ENCODE results near the gene PDGFRA.
A peak's percentile ranks its signal among the peaks of the same experiment; 100 is the strongest.
"Not testable (repeated sequence)": the region's sequence is repeated elsewhere in the genome, so short reads cannot be mapped to it uniquely, and the experiment has no call there.

PDGFRA gene

GRCh38 chr4:54317690-54318089, 88.6 kb downstream of the PDGFRA start:
- no peak for DNase-seq

DNA sequence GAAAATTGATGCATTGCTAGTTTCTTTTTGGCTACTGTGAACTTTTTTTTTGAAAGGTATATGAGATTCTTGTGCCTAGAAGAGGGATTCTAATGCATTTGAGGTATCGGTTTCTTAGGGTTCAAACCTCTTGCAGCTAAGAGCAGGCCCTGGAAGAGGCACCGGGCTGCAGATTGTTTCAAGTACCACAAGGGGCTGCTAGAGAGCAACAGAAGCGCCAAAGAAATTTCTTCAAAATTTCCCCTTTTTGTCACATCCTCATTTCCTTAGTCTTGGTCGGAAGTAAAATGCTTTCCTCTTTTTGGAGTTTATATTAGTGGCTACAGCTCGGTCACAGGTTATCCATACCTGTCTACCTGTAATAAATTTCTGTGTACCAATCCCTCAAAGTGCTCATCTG, 89.8 kb downstream of the PDGFRA start:
- no peak for DNase-seq

- no peak for DNase-seq
Observed at GRCh38 chr4:54320826-54321685, 92.0 kb downstream of the PDGFRA start.

DNA sequence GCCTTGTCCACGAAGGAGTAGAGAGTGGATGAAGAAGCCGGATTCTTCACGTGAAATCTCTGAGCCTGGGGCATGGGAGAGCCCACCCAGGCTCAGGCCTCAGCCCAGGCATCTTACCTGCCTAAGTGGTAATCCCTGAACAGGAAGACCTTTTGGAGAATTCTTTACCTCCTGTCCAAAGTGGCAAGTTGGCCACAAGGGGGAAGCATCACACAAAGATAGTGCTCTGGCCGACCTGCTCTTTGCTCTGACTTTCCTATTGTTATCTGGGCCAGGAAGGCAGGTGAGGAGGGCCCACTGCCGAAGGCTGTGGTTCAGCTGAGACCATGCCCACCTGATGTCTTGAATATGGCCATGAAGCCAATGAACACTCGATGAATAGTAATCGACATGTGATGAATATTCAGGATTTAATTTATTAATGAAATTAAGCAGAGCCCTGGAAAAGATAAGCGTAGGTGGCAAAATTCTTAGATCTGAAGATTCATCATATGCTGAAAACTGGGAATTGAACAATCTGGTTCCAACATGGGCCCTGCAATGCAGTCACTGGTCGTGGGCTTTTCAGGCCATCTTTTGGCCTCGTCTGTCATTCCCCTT, 93.8 kb downstream of the PDGFRA start:
- peak in 51 of 56 donors; percentile 3 to 83 (median 40) for DNase-seq

GRCh38 chr4:54330896-54331295, 101.8 kb downstream of the PDGFRA start:
- DNase-seq: no peak

DNA sequence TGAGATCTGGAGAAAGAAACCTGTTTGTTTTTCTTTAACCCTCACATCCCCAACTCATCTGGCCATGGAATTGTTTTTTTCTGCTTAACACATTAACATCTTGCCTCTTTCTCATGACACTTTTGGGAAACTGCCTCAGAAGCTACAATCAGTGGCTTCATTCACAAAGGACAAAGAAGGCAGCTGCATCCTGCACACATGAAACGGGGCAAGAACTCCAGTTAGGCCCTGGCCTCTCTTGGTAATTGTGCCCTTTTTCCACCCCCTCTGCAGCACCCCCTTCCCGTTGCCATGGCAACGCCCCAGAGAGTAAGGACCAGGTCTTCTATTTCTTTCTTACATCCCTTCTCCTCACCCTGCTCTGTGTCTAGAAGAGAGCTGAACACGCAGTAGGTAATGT, 103.4 kb downstream of the PDGFRA start:
- DNase-seq: peak in 32 of 56 donors; percentile 3 to 51 (median 19)

GRCh38 chr4:54333657-54334056, 104.6 kb downstream of the PDGFRA start:
- DNase-seq: peak in 48 of 56 donors; percentile 3 to 80 (median 46)

DNA sequence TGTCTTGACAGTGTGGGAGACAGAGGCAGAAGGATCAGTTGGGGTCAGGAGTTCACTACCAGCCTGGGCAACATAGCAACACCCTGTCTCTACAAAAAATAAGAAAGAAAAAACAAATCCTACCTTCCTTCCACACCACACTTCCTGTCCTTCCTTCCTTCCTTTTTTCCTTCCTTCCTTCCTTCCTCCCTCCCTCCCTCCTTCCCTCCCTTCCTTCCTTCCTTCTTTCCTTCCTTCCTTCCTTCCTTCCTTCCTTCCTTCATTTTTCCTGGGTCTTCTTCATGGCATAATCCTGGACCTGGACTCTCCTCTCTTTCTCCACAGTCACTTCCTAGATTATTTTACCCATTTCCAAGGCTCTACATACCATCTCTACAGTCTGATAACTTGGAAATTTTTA, 105.7 kb downstream of the PDGFRA start:
- DNase-seq: not testable (repeated sequence)

- no peak for DNase-seq
Observed at GRCh38 chr4:54337009-54337408, 107.9 kb downstream of the PDGFRA start.

GRCh38 chr4:54342067-54342466, 113.0 kb downstream of the PDGFRA start:
- not testable (repeated sequence) for DNase-seq
